Panc1 (cell line): ENCODE results near the gene NPEPL1. TPM values are rescaled to one million over a fixed set of nuclear protein-coding genes. Genes with fewer than 3 reads are reported as not detected.

Source experiments
- ATAC-seq: fragments of 200-7000 bp; cut with Tn5 transposase; 2 replicates; pipeline ENCODE4 v1.9.1; 2020; ENCODE audit warnings: mild to moderate bottlenecking, moderate library complexity
- BruUV-seq: library from RNA; stranded (reverse); fragments of 400-500 nt; replicated peaks from 2 replicates; lab custom pipeline; 2021; lab: Mats Ljungman, UMichigan
- CTCF ChIA-PET: fragments of 300-600 bp; sonication (Branson Sonifier 250); formaldehyde crosslinking; loops from one replicate; lab custom pipeline; 2022; ENCODE audit warnings: antibody characterized with exemption; lab: Charles Lee
- POLR2A ChIA-PET: fragments of 300-600 bp; sonication (Branson Sonifier 250); formaldehyde crosslinking; loops from one replicate; lab custom pipeline; 2022; ENCODE audit warnings: antibody characterized with exemption; lab: Charles Lee
- DNase-seq: peaks from one replicate; pipeline ENCODE4 v3.0.0-alpha.2; 2010; ENCODE audit warnings: low read depth, low spot score
- H3K27ac ChIP-seq: 2 replicates; pipeline ENCODE4 v1.5.1; 2011; ENCODE audit warnings: mild to moderate bottlenecking, low read length, inconsistent platforms
- H3K27me3 ChIP-seq: fragments of 200-500 bp; sonication (Bioruptor generic); 2 replicates; pipeline ENCODE4 v1.6.0; 2014; ENCODE audit warnings: low read length, inconsistent platforms; ENCODE audit not compliant: control insufficient read depth, insufficient read depth
- H3K36me3 ChIP-seq: fragments of 200-500 bp; sonication (Bioruptor generic); 2 replicates; pipeline ENCODE4 v1.5.1; 2014; ENCODE audit warnings: inconsistent platforms, mild to moderate bottlenecking, low read length, moderate library complexity; ENCODE audit not compliant: control insufficient read depth, insufficient read depth
- H3K4me1 ChIP-seq: 2 replicates; pipeline ENCODE4 v1.5.1; 2011; ENCODE audit warnings: inconsistent platforms, mild to moderate bottlenecking, low read length, moderate library complexity; ENCODE audit not compliant: control insufficient read depth, insufficient read depth
- H3K4me3 ChIP-seq, 2 experiments: 2 replicates each; pipeline ENCODE4 v1.5.1; 2011 to 2012; ENCODE audit warnings: low read depth in 2 of 2, low read length in 2 of 2, mild to moderate bottlenecking in 2 of 2, inconsistent platforms in 1 of 2, moderate library complexity in 1 of 2
- H3K9me3 ChIP-seq: fragments of 200-500 bp; sonication (Bioruptor generic); 2 replicates; pipeline ENCODE4 v1.5.1; 2014; ENCODE audit warnings: low read depth, mild to moderate bottlenecking, inconsistent platforms, low read length, moderate library complexity; ENCODE audit not compliant: control insufficient read depth, insufficient read depth
- CTCF ChIP-seq: fragments of 450-650 bp; IDR thresholded peaks from 2 replicates; pipeline ENCODE4 v1.5.1; 2017; ENCODE audit warnings: mild to moderate bottlenecking
- POLR2AphosphoS5 ChIP-seq: IDR thresholded peaks from 2 replicates; pipeline ENCODE4 v1.6.1; 2012; ENCODE audit warnings: mild to moderate bottlenecking, low read depth, low read length, moderate library complexity
- REST ChIP-seq, 2 experiments: IDR thresholded peaks; 2 replicates each; pipeline ENCODE4 v1.6.1; 2011 to 2012; ENCODE audit warnings: low read depth in 2 of 2, control low read depth in 1 of 2, low read length in 1 of 2, mild to moderate bottlenecking in 1 of 2, moderate library complexity in 1 of 2; ENCODE audit not compliant: insufficient read depth in 1 of 2
- SIN3A ChIP-seq: IDR thresholded peaks from 2 replicates; pipeline ENCODE4 v1.6.1; 2012; ENCODE audit warnings: low read depth, mild to moderate bottlenecking, low read length, moderate library complexity, borderline replicate concordance; ENCODE audit not compliant: insufficient read depth
- TCF7L2 ChIP-seq: IDR thresholded peaks from 2 replicates; pipeline ENCODE4 v1.6.1; 2011; ENCODE audit warnings: mild to moderate bottlenecking, low read depth, low read length, inconsistent platforms
- in situ Hi-C: cut with HindIII; loops from 2 replicates; pipeline ENCODE4 v1.10.0; 2016; ENCODE audit warnings: low sequenced_read_pairs, low pct_unique_long_range_greater_than_20kb
- intact Hi-C: fragments of 100-400 bp; cut with micrococcal nuclease; formaldehyde crosslinking; loops from one replicate; pipeline ENCODE4 v1.10.0; 2022; ENCODE audit not compliant: unreplicated experiment
- total RNA-seq: library from RNA; stranded (reverse); gene quantifications from one replicate; pipeline ENCODE4 v1.2.1, GENCODE V29; 2021; ENCODE audit not compliant: unreplicated experiment

The NPEPL1 gene
- total RNA-seq, 1 experiment from 2014 or later: 27.4 TPM

GRCh38 chr20:58747211-58747610, 54.6 kb downstream of the NPEPL1 start:
- Histone ChIP-seq H3K27ac (no peak overlapping the region), H3K4me1 (no peaks in the 10 kb centered on the region), H3K36me3 (no peaks in the 10 kb centered on the region), H3K27me3 (peaks cover 3% of the 10 kb centered on the region), H3K9me3 (no peaks in the 10 kb centered on the region), H3K4me3 (no peak overlapping the region)
- DNase-seq (no peak), ATAC-seq (no peak)
- TF ChIP-seq TCF7L2 (no peak), REST (IDR thresholded peaks at IDR 0.05; ENCODE audit: insufficient read depth in 1 of 2, low read depth in 2 of 2, low read length in 1 of 2) (no peak), CTCF (no peak), SIN3A (no peak), POLR2AphosphoS5 (no peak)
- ChIA-PET POLR2A (interaction anchor here (0.6 kb wide), 1 partner anchor 8 kb away, joined by 4 read pairs; no protein-coding TSS in a partner anchor), CTCF (no interaction called here)
- no TSS peak for BruUV-seq
- intact Hi-C loops (no loop called here), in situ Hi-C loops (no loop called here)

GRCh38 chr20:58748618-58749017, 56.0 kb downstream of the NPEPL1 start:
- BruUV-seq: no TSS peak
- H3K27ac ChIP-seq: no peak overlapping the region

More at GRCh38 chr20:58748618-58749017, 56.0 kb downstream of the NPEPL1 start:
- Histone ChIP-seq H3K4me3 (no peak overlapping the region), H3K4me1 (no peaks in the 10 kb centered on the region), H3K36me3 (no peaks in the 10 kb centered on the region), H3K9me3 (no peaks in the 10 kb centered on the region), H3K27me3 (peaks cover 3% of the 10 kb centered on the region)
- POLR2A ChIA-PET: no interaction called here
- intact Hi-C loops: no loop called here
- in situ Hi-C loops: no loop called here
- CTCF ChIA-PET: no interaction called here
- TF ChIP-seq TCF7L2 (no peak), CTCF (no peak), POLR2AphosphoS5 (no peak), REST (IDR thresholded peaks at IDR 0.05; ENCODE audit: insufficient read depth in 1 of 2, low read depth in 2 of 2, low read length in 1 of 2) (no peak), SIN3A (no peak)
- DNase-seq (no peak), ATAC-seq (no peak)
